ENCODE results near the gene FXYD6. TPM values are rescaled to one million over a fixed set of nuclear protein-coding genes. Genes with fewer than 3 reads are reported as not detected.

The FXYD6 gene
- total and polyA plus RNA-seq, 7 donors = 12.3 to 305 (median 243) TPM

Other genes starting within 250 kb of the FXYD6 start
- 1 to 10 TPM; 1.1 to 7.5 (median 2.2) TPM for gene DSCAML1, start 79.4 kb downstream of the FXYD6 start, total RNA-seq
- gene DSCAML1, start 79.4 kb downstream of the FXYD6 start, polyA plus RNA-seq = 1 to 10 TPM in 1 of 3 donors, under 1 TPM in 2; under 0.01 to 1.2 (median 0.23) TPM
- 1 to 10 TPM; 3.2 to 6.6 (median 4.4) TPM for gene FXYD2, start 51.9 kb downstream of the FXYD6 start, total RNA-seq
- 1 to 10 TPM in 2 of 3 donors, not detected in 1; 3.6 to 4.2 TPM for gene FXYD2, start 51.9 kb downstream of the FXYD6 start, polyA plus RNA-seq
- not detected for gene TMPRSS13, start 52.7 kb upstream of the FXYD6 start, total RNA-seq
- 1 to 10 TPM in 2 of 3 donors, not detected in 1; 1.4 to 1.6 TPM for gene TMPRSS13, start 52.7 kb upstream of the FXYD6 start, polyA plus RNA-seq
- gene IL10RA, start 109.7 kb upstream of the FXYD6 start, total RNA-seq = 10 to 100 TPM; 13.0 to 29.6 (median 15.3) TPM
- gene IL10RA, start 109.7 kb upstream of the FXYD6 start, polyA plus RNA-seq = 10 to 100 TPM in 1 of 3 donors, 1 to 10 TPM in 2; 4.2 to 27.1 (median 6.7) TPM
- 1 to 10 TPM in 1 of 4 donors, not detected in 3; 1.4 TPM for gene TMPRSS4, start 200.4 kb upstream of the FXYD6 start, total RNA-seq
- gene TMPRSS4, start 200.4 kb upstream of the FXYD6 start, polyA plus RNA-seq = 100 to 1,000 TPM in 2 of 3 donors, 10 to 100 TPM in 1; 68.5 to 134 (median 101) TPM
- gene SMIM35, start 210.3 kb upstream of the FXYD6 start, total RNA-seq = not detected
- under 1 TPM in 1 of 3 donors, not detected in 2; 0.28 TPM for gene SMIM35, start 210.3 kb upstream of the FXYD6 start, polyA plus RNA-seq

Data from sigmoid colon (tissue), 7 donors.